Suppressor macrophage treated with lipopolysaccharide for 1 hour (primary cell): ENCODE data around the gene F12.
A peak's percentile ranks its signal among the peaks of the same experiment; 100 is the strongest.

Experiments
- DNase-seq, 3 donors: peaks; one replicate each; pipeline ENCODE4 v3.0.0-alpha.2; 2020 to 2022

F12 gene

GRCh38 chr5:177446200-177447065 is 37.1 kb upstream of the F12 start, which contains the start of gene PRR7:
Gene PRR7 (plus strand): TSS chr5:177446814. CDS start chr5:177455068, 8,254 bp downstream.
- peak; percentile 47 to 75 (median 53) for DNase-seq

GRCh38 chr5:177445917-177446199 is 36.5 kb upstream of the F12 start:
- DNase-seq, result no peak

- DNase-seq, result no peak
Observed at GRCh38 chr5:177445052-177445916, 35.9 kb upstream of the F12 start.

DNA sequence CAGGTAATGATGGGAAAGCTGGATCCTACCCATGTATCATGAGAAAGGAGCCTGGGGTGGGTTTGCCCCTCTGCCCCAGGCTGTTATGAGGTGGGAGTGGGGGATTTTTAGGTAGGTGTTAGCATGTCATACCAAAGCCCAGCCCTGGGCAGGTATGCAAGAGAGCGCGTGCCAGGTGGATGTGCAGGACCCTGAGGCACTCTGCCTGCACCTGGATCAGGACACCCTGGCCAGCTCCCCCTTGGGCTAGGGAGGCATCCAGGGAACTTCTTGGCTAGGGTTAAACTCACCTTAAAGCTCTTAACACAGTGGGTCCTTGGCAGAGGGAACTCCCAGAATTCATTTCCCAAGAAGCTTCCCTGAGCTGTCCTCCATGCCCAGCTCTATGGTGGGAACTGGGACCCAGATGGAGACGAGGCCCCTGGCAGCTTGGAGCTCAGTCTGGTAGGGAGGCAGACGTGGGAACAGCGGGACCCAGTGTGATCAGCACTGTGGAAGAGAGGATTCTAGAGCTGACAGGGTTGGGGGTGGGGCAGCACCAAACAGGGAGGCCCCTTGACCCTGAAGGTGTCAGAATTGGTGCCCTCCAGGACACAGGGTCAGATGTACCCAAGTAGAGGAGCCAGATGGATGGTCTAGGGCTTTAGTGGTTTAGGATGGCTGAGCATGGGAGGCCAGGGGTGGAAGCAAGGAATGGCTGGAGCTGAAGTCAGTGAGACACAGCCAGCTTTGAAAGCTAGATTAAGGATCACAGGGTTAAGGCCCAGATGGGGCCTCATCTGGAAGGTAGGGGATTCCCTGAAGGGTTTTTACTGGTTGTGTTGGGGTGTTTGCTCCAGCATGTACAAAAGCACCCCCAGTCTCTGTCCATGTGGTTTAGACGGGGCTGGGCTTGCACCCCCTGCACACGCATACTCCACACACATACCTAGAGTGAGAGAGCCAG is 35.0 kb upstream of the F12 start:
- no peak for DNase-seq

DNA sequence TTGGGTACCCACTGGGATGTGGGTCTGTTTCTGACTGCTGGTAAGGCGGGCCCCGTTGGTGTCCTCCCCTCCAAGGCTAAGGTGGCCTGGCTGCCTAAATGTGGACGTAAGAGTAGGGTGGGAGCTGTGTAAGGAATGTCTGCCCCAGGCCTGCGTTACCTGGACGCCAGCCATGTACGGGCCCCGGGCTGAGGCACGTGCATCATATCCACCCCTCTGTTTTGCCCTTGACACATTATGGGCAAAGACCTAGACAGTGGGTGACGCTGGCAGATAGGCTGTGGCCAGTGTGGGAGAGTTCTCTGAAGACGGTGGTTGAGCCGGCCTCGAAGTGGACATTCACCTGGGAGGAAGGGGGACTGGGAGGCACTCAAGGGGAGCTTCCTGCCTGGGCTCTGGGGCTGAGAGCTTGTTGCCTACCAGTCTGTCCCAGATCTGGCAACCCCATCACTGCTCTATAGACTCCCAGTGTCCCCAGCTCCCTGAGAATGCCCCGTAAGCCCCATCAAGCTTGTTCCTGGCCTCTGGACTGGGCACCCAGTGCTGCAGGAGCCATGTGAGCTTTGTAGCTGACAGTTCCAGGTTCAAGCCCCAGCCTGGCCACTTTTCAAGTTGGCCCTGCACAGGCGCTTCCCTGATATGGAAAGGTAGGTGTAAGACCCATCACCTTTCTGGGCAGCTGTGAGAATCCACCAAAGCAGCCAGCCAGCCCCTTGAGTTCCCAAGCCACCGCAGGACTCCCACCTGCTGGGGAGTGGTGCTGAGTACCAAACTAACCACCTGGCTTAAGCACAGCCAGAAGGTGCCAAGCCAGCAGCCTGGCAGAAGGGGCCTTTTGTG is 34.0 kb upstream of the F12 start:
- no peak for DNase-seq

DNA sequence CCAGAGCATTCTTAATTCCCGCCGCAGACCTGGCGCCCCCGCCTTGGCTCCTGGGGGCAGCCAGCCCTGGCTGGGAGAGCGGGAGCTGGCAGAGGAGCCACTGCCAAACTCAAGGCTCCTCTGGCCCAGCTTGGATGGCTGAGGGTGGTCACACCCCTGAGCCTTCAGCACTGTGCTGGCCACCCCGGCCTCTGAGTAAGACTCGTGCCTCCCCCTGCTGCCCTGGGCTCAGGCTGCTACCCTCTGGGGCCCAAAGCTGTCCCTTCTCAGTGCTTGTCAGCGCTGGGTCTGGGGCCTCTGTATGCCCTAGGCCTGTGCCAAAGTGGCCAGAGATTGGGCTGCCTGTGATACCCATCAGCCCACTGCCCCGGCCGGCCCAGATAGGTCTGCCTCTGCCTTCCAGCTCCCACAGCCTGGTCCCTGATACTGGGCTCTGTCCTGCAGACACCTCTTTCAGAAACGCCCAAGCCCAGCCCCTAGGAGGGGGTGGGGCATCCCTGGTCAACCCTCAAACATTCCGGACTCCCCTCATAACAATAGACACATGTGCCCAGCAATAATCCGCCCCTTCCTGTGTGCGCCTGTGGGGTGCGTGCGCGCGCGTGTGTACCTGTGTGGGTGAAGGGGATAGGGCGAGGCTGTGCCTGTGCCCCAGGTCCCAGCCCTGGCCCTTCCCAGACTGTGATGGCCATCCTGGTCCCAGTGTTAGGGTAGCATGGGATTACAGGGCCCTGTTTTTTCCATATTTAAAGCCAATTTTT is 32.9 kb upstream of the F12 start:
- DNase-seq, result no peak

- no peak for DNase-seq
Observed at GRCh38 chr5:177440990-177441780, 31.8 kb upstream of the F12 start.

DNA sequence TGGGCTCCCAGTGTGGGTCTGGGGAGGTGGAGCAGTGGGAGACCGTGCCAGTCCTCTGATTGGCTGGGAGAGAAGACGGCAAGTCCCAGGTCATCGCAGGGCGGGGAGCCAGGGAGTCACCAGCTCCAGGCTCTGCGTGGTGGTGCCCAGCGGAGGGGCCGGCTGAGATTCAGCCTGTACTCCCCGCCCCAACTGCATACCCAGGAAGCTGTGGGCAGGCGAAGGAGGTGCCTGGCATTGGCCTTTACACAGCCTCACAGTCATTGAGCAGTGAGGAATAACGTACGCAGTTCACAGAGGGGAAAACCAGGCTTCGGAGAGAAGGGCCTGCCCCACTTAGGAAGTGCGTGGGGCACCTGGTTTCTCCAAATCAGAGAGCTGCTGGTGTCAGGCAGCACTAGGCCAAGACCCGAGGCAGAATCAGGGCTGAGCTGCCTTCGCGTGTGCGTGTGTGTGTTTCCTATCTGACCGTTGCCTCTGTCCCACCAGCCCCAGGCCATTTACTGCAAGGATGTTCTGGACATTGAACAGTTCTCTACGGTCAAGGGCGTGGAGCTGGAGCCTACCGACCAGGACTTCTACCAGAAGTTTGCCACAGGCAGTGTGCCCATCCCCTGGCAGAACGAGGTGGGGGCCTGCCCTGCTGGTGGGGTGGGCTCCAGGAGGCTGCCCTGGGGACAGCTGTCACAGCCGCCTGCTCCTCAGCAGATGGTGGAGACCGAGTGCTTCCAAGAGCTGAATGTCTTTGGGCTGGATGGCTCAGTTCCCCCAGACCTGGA is 31.0 kb upstream of the F12 start:
- no peak for DNase-seq

DNA sequence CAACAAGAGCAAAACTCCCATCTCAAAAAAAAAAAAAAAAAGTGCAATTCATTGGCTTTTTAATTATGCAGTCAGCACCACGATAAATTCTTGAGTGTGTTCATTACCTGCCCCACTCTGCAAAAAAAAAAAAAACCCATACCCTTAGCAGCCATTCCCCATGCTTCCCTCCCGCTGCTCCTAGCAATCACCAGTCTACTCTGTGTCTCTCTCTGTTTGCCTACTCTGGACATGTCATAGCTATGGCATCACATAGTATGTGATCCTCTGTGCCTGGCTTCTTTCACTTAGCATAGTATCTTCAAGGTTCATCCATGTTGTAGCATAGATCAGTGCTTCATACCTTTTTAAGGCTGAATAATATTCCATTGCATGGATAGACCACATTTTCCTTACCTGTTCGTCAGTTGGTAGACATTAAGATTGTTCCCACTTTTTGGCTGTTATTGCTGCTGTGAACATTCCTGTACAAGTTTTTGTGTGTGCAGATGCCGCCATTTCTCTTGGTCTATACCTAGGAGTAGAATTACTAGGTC is 30.2 kb upstream of the F12 start:
- DNase-seq, result no peak

DNA sequence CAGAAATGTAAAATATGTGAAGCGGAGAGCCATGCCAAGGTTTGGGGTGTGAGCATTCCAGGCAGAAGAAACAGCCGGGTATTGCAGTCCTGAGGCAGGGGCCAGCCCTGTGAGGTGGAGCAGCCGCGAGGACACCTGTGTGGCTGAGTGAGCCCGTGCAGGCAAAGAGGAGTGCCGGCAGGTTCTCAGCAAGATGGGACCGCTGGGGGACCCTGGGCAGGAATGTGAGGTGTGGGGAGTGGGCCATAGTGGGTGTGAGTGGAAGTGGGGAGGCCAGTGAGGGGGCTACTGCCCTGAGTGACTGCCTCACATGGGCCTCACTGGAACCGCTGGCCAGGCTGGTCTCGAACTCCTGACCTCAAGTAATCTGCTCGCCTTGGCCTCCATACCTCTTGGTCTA is 29.1 kb upstream of the F12 start:
- no peak for DNase-seq

- DNase-seq, result no peak
Observed at GRCh38 chr5:177437623-177438022, 28.3 kb upstream of the F12 start.

DNA sequence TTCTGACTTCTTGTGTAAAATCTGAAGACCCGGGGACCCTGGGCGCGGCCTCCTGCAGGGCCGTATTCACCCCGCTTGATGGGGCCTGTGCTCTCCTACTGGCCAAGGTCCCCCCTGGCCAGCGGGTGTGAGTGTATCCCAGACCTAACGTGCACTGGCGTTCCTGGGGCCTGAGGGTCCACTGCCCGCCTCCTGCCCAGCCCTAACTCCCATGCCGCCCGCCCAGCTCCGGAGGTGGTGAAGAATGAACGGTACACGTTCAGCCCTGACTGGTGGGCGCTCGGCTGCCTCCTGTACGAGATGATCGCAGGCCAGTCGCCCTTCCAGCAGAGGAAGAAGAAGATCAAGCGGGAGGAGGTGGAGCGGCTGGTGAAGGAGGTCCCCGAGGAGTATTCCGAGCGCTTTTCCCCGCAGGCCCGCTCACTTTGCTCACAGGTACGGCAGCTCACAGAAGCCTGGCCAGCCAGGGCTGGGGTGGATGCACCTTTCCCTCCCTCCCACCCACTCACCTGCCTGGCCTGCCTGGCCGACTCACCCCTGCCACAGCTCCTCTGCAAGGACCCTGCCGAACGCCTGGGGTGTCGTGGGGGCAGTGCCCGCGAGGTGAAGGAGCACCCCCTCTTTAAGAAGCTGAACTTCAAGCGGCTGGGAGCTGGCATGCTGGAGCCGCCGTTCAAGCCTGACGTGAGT is 26.6 kb upstream of the F12 start:
- DNase-seq, result no peak

DNA sequence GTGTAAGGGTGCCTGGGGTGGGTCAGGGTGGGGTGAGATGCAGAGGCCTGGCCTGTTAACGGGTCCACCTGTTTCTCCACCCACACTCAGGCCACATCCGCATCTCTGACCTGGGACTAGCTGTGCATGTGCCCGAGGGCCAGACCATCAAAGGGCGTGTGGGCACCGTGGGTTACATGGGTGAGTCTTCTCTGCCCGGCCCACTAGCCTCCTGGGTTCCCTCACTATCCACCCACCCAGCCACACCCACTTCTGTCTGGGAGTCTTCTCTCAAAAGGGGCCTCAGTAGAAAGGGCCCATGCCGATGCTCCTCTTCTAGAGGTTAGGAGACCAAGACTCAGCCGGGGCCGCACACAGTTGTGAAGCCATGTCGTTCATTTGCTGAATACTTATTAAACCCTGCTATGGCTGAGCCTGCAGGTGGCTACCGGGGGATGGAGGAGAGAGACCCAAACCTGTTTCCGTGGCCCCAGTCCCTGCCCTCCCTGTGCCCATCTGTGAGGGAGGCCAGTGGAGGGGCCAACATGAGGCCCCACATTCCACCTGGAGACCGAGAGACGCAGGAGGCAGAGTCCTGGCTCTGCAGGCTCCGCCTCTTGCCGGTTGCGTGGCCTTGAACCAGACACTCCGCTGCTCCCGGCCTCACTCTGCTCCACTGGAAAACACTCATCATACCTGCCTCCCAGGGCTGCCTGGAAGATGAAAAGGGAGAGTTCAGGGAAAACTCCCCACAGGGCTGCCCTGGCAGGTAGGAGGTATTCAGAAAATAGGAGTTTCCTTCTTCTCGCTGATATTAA is 25.8 kb upstream of the F12 start:
- DNase-seq, result no peak

- DNase-seq, result no peak
Observed at GRCh38 chr5:177434437-177434836, 25.1 kb upstream of the F12 start.

DNA sequence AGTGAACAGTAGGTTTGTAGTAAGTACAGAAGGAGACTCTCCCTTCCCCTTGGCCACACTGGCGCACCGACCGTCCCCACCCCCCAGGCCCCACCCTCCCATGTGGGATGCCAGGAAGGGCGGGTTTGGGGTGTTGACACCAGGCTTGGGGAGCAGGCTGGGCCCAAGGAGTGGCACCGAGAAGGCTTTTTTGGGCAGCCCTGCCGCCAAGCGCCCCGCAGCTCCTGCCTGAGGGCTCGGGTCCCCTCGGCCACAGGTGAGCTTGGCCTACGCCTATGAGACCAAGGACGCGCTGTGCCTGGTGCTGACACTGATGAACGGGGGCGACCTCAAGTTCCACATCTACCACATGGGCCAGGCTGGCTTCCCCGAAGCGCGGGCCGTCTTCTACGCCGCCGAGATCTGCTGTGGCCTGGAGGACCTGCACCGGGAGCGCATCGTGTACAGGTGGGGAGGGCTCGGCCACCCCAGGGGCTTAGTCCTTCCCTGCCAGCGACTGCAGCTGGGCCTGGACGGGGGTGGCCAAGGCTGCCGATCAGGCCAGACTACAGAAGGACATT is 24.4 kb upstream of the F12 start:
- DNase-seq, result no peak

GRCh38 chr5:177432839-177433657 is 23.7 kb upstream of the F12 start:
- no peak for DNase-seq
